Stimulated activated CD8-positive, alpha-beta memory T cell treated with anti-CD3 and anti-CD28 coated beads, Interleukin-7, amount 100 ng/mL, for 1 hour (primary cell): ENCODE data around the gene RAPGEF5.
"Not testable (repeated sequence)": the region's sequence is repeated elsewhere in the genome, so short reads cannot be mapped to it uniquely, and the experiment has no call there.

Experiments used
- DNase-seq, 2 donors: peaks; one replicate each; pipeline ENCODE4 v3.0.0-alpha.2; 2020; ENCODE audit warnings: low read depth in 2 of 2

The RAPGEF5 gene

DNA sequence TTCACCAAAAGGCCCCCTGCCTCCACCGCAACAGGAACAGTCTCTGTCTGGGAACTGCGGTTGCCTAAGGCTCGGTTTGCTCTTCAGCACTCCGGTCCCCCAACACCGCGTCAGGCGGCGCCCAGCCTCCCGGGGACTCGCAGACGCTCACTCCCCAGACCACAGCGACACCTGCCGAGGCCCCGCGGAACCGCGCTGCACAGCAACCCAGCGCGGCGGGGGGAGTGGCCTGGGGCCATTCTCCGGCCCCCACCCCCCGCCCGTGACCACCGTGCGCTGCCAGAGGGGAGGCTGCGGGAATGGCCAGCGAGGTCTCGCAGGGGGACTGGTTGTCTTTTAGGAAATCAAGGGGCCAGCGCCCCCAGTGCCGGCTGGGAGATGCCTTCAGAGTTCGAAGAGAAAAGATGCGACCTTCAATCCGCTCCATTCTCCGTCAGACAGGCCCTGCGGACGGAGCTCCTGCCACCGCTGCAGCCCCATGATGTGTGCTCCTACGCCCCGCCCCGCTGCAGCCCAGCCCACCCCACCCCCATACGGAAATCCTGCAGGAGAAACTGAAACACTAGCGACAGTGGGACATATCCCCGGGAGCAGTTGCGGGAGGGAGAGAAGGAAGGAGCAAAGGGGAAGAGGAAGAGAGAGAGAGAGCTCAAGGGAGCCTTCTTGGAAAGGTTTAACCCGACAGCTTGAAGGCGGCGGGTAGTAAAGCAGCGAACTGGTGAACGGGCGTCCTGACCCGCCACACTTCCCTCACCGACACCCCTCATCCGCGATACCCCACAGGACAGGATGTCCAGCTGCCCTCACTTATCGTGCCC, 273.9 kb downstream of the RAPGEF5 start:
- peak; percentile 61 to 65 for DNase-seq

DNA sequence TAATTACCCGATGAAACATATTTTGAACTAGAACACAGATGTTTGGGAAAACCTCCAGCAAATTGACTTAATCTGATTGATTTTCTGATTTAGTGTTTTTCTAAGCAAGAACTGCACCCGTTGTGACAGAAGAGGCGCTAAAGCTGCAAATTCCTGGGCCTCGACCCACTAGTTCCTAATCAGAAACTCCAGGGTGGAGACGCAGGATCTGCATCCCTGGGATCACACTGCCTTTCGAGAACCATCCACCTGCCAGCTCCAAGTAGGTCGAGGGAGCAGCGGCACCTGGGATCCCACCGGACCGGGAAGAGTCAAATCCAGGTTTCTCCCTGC, 274.4 kb downstream of the RAPGEF5 start:
- DNase-seq: no peak

DNA sequence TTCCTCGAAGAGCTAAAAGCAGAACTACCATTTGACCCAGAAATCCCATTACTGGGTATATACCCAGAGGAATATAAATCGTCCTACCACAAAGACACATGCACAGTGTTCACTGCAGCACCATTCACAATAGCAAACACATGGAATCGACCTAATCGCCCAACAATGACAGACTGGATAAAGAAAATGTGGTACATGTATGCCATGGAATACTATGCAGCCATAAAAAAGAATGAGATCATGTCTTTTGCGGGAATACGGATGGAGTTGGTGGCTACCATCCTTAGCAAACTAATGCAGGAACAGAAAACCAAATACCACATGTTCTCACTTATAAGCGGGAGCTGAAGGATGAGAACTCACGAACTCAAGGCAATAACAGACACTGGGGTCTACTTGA, 276.7 kb downstream of the RAPGEF5 start:
- not testable (repeated sequence) for DNase-seq

DNA sequence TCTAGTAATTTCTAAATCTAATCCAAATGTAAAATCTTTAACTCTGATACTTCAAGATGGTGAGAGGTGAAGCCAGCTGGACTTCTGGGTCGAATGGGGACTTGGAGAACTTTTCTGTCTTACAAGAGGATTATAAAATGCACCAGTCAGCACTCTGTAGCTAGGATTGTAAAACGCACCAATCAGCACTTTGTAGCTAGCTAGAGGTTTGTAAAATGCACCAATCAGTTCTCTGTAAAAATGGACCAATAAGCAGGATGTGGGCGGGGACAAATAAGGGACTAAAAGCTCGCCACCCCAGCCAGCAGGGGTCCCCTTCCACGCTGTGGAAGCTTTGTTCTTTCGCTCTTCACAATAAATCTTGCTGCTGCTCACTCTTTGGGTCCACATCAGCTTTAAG, 278.1 kb downstream of the RAPGEF5 start:
- not testable (repeated sequence) for DNase-seq

DNA sequence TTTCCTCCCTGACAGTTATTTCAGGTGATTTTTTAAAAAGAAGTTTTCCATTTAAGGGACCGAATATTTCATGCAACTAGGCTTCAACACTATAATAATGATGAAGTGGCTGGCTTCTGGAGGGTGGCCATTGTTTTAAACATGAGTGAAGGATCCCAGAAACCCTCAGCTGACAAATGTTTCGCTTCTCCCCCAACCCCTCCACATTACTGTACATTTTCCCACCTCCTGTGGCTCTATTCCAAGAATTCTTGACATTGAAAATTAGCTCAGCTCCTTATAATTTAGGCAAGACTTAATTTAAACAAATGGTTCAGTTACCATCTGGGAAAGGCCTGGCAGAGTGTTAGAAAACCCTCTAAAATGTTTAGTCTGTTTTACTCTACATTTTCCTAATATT, 281.4 kb downstream of the RAPGEF5 start:
- DNase-seq: no peak

DNA sequence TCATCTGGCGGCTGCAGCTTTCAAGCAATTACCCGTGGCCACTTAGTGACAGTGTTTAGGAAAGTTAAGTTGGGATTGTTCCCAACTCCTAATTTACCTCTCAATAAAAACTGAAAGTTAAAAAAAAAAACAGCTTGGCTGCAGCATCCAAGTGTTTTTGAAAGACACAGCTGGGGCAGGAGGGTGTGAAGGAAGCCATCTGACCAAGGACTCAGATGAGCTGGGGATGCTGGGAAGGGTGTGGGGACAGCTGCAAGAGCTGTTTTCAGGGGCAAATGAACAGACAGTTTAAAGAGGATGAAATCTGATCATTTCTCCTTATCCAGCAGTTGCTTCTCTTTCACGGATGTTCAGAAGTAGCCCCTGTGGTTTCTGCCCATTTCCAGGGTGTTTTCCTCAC, 282.1 kb downstream of the RAPGEF5 start:
- DNase-seq: no peak
